Panc1 (cell line): ENCODE measurements around the gene GFER. TPM values are rescaled to one million over a fixed set of nuclear protein-coding genes. Genes with fewer than 3 reads are reported as not detected.

Source experiments
- ATAC-seq: fragments of 200-7000 bp; cut with Tn5 transposase; 2 replicates; pipeline ENCODE4 v1.9.1; 2020; ENCODE audit warnings: mild to moderate bottlenecking, moderate library complexity
- BruUV-seq: library from RNA; stranded (reverse); fragments of 400-500 nt; replicated peaks from 2 replicates; lab custom pipeline; 2021; lab: Mats Ljungman, UMichigan
- CTCF ChIA-PET: fragments of 300-600 bp; sonication (Branson Sonifier 250); formaldehyde crosslinking; loops from one replicate; lab custom pipeline; 2022; ENCODE audit warnings: antibody characterized with exemption; lab: Charles Lee
- POLR2A ChIA-PET: fragments of 300-600 bp; sonication (Branson Sonifier 250); formaldehyde crosslinking; loops from one replicate; lab custom pipeline; 2022; ENCODE audit warnings: antibody characterized with exemption; lab: Charles Lee
- DNase-seq: peaks from one replicate; pipeline ENCODE4 v3.0.0-alpha.2; 2010; ENCODE audit warnings: low read depth, low spot score
- H3K27ac ChIP-seq: 2 replicates; pipeline ENCODE4 v1.5.1; 2011; ENCODE audit warnings: mild to moderate bottlenecking, low read length, inconsistent platforms
- H3K27me3 ChIP-seq: fragments of 200-500 bp; sonication (Bioruptor generic); 2 replicates; pipeline ENCODE4 v1.6.0; 2014; ENCODE audit warnings: low read length, inconsistent platforms; ENCODE audit not compliant: control insufficient read depth, insufficient read depth
- H3K36me3 ChIP-seq: fragments of 200-500 bp; sonication (Bioruptor generic); 2 replicates; pipeline ENCODE4 v1.5.1; 2014; ENCODE audit warnings: inconsistent platforms, mild to moderate bottlenecking, low read length, moderate library complexity; ENCODE audit not compliant: control insufficient read depth, insufficient read depth
- H3K4me1 ChIP-seq: 2 replicates; pipeline ENCODE4 v1.5.1; 2011; ENCODE audit warnings: inconsistent platforms, mild to moderate bottlenecking, low read length, moderate library complexity; ENCODE audit not compliant: control insufficient read depth, insufficient read depth
- H3K4me3 ChIP-seq, 2 experiments: 2 replicates each; pipeline ENCODE4 v1.5.1; 2011 to 2012; ENCODE audit warnings: low read depth in 2 of 2, low read length in 2 of 2, mild to moderate bottlenecking in 2 of 2, inconsistent platforms in 1 of 2, moderate library complexity in 1 of 2
- H3K9me3 ChIP-seq: fragments of 200-500 bp; sonication (Bioruptor generic); 2 replicates; pipeline ENCODE4 v1.5.1; 2014; ENCODE audit warnings: low read depth, mild to moderate bottlenecking, inconsistent platforms, low read length, moderate library complexity; ENCODE audit not compliant: control insufficient read depth, insufficient read depth
- POLR2AphosphoS5 ChIP-seq: IDR thresholded peaks from 2 replicates; pipeline ENCODE4 v1.6.1; 2012; ENCODE audit warnings: mild to moderate bottlenecking, low read depth, low read length, moderate library complexity
- SIN3A ChIP-seq: IDR thresholded peaks from 2 replicates; pipeline ENCODE4 v1.6.1; 2012; ENCODE audit warnings: low read depth, mild to moderate bottlenecking, low read length, moderate library complexity, borderline replicate concordance; ENCODE audit not compliant: insufficient read depth
- TCF7L2 ChIP-seq: IDR thresholded peaks from 2 replicates; pipeline ENCODE4 v1.6.1; 2011; ENCODE audit warnings: mild to moderate bottlenecking, low read depth, low read length, inconsistent platforms
- in situ Hi-C: cut with HindIII; loops from 2 replicates; pipeline ENCODE4 v1.10.0; 2016; ENCODE audit warnings: low sequenced_read_pairs, low pct_unique_long_range_greater_than_20kb
- intact Hi-C: fragments of 100-400 bp; cut with micrococcal nuclease; formaldehyde crosslinking; loops from one replicate; pipeline ENCODE4 v1.10.0; 2022; ENCODE audit not compliant: unreplicated experiment
- total RNA-seq: library from RNA; stranded (reverse); gene quantifications from one replicate; pipeline ENCODE4 v1.2.1, GENCODE V29; 2021; ENCODE audit not compliant: unreplicated experiment
- TF ChIP-seq, protein P1 (sequence below), 2 experiments: IDR thresholded peaks; 2 replicates each; pipeline ENCODE4 v1.6.1; 2011 to 2012; ENCODE audit warnings: low read depth in 2 of 2, control low read depth in 1 of 2, low read length in 1 of 2, mild to moderate bottlenecking in 1 of 2, moderate library complexity in 1 of 2; ENCODE audit not compliant: insufficient read depth in 1 of 2
- TF ChIP-seq, protein P2 (sequence below): fragments of 450-650 bp; IDR thresholded peaks from 2 replicates; pipeline ENCODE4 v1.5.1; 2017; ENCODE audit warnings: mild to moderate bottlenecking

GFER gene
- total RNA-seq, 1 experiment from 2014 or later = 49.2 TPM

GRCh38 chr16:2034696-2035430, 50.9 kb downstream of the GFER start:
- POLR2A ChIA-PET = no interaction called here
- in situ Hi-C loops = no loop called here
- H3K36me3 ChIP-seq = no peaks in the 10 kb centered on the region

GRCh38 chr16:2035431-2036199, 51.6 kb downstream of the GFER start:
- TF ChIP-seq, protein P1, sequence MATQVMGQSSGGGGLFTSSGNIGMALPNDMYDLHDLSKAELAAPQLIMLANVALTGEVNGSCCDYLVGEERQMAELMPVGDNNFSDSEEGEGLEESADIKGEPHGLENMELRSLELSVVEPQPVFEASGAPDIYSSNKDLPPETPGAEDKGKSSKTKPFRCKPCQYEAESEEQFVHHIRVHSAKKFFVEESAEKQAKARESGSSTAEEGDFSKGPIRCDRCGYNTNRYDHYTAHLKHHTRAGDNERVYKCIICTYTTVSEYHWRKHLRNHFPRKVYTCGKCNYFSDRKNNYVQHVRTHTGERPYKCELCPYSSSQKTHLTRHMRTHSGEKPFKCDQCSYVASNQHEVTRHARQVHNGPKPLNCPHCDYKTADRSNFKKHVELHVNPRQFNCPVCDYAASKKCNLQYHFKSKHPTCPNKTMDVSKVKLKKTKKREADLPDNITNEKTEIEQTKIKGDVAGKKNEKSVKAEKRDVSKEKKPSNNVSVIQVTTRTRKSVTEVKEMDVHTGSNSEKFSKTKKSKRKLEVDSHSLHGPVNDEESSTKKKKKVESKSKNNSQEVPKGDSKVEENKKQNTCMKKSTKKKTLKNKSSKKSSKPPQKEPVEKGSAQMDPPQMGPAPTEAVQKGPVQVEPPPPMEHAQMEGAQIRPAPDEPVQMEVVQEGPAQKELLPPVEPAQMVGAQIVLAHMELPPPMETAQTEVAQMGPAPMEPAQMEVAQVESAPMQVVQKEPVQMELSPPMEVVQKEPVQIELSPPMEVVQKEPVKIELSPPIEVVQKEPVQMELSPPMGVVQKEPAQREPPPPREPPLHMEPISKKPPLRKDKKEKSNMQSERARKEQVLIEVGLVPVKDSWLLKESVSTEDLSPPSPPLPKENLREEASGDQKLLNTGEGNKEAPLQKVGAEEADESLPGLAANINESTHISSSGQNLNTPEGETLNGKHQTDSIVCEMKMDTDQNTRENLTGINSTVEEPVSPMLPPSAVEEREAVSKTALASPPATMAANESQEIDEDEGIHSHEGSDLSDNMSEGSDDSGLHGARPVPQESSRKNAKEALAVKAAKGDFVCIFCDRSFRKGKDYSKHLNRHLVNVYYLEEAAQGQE (IDR thresholded peaks at IDR 0.05; ENCODE audit: insufficient read depth in 1 of 2, low read depth in 2 of 2, low read length in 1 of 2) = no peak
- TF ChIP-seq SIN3A (0 out of 2 replicates have a peak, but pooled peaks have one; percentile 24), TCF7L2 (peak; percentile 74)
- TF ChIP-seq, protein P2, sequence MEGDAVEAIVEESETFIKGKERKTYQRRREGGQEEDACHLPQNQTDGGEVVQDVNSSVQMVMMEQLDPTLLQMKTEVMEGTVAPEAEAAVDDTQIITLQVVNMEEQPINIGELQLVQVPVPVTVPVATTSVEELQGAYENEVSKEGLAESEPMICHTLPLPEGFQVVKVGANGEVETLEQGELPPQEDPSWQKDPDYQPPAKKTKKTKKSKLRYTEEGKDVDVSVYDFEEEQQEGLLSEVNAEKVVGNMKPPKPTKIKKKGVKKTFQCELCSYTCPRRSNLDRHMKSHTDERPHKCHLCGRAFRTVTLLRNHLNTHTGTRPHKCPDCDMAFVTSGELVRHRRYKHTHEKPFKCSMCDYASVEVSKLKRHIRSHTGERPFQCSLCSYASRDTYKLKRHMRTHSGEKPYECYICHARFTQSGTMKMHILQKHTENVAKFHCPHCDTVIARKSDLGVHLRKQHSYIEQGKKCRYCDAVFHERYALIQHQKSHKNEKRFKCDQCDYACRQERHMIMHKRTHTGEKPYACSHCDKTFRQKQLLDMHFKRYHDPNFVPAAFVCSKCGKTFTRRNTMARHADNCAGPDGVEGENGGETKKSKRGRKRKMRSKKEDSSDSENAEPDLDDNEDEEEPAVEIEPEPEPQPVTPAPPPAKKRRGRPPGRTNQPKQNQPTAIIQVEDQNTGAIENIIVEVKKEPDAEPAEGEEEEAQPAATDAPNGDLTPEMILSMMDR = no peak
- H3K36me3 ChIP-seq = no peaks in the 10 kb centered on the region
- no peaks in the 10 kb centered on the region for H3K9me3 ChIP-seq
- ATAC-seq = peak; percentile 57
- peak overlapping the region; percentile 91 for H3K27ac ChIP-seq
- peak overlapping the region in 1 of 2 experiments; percentile 20; a peak in 1 of 4 replicates for H3K4me3 ChIP-seq
- ChIA-PET POLR2A (no interaction called here), CTCF (interaction anchor here (0.6 kb wide), 1 partner anchor 103 kb away, joined by 11 read pairs; no protein-coding TSS in a partner anchor)
- in situ Hi-C loops = no loop called here
- no TSS peak for BruUV-seq
- peaks cover 78% of the 10 kb centered on the region for H3K4me1 ChIP-seq
- DNase-seq = no peak
- intact Hi-C loops = no loop called here
- H3K27me3 ChIP-seq = no peaks in the 10 kb centered on the region

More at GRCh38 chr16:2034696-2035430, 50.9 kb downstream of the GFER start:
- Histone ChIP-seq H3K27me3 (no peaks in the 10 kb centered on the region), H3K27ac (peak overlapping the region; percentile 91), H3K4me1 (peaks cover 78% of the 10 kb centered on the region), H3K9me3 (no peaks in the 10 kb centered on the region), H3K4me3 (no peak overlapping the region)
- DNase-seq (no peak), ATAC-seq (peak; percentile 0)
- CTCF ChIA-PET = no interaction called here
- BruUV-seq = no TSS peak
- TF ChIP-seq POLR2AphosphoS5 (no peak), TCF7L2 (no peak), SIN3A (no peak)
- TF ChIP-seq, protein P2 = no peak
- TF ChIP-seq, protein P1 (IDR thresholded peaks at IDR 0.05; ENCODE audit: insufficient read depth in 1 of 2, low read depth in 2 of 2, low read length in 1 of 2) = no peak
- intact Hi-C loops = no loop called here
